NCI-H2107 (cell line): ENCODE measurements around the gene PARP8.

Experiments used
- DNase-seq: peaks from one replicate; lab custom pipeline; 2025; lab: John Stamatoyannopoulos, UW

The PARP8 gene

GRCh38 chr5:50846261-50846660, 179.8 kb downstream of the PARP8 start:
- no peak for DNase-seq

- DNase-seq = no peak
These were observed 183.1 kb downstream of the PARP8 start for GRCh38 chr5:50849554-50849953.

GRCh38 chr5:50853151-50853550, 186.7 kb downstream of the PARP8 start:
- DNase-seq = no peak

- no peak for DNase-seq
These were observed 187.6 kb downstream of the PARP8 start for GRCh38 chr5:50854082-50854481.

- DNase-seq = no peak
These were observed 188.6 kb downstream of the PARP8 start for GRCh38 chr5:50855001-50855400.

- DNase-seq = no peak
These were observed 190.1 kb downstream of the PARP8 start for GRCh38 chr5:50856401-50857119.

- no peak for DNase-seq
These were observed 197.2 kb downstream of the PARP8 start for GRCh38 chr5:50863534-50864170.

GRCh38 chr5:50864466-50864865, 198.0 kb downstream of the PARP8 start:
- no peak for DNase-seq

- no peak for DNase-seq
These were observed 200.0 kb downstream of the PARP8 start for GRCh38 chr5:50866415-50866814.

- DNase-seq = no peak
These were observed 200.7 kb downstream of the PARP8 start for GRCh38 chr5:50867140-50867539.

- DNase-seq = no peak
These were observed 207.3 kb downstream of the PARP8 start for GRCh38 chr5:50873595-50874277.

- DNase-seq = no peak
These were observed 208.0 kb downstream of the PARP8 start for GRCh38 chr5:50874306-50875001.

GRCh38 chr5:50875002-50875344, 208.5 kb downstream of the PARP8 start:
- no peak for DNase-seq

GRCh38 chr5:50878470-50878869, 212.0 kb downstream of the PARP8 start:
- DNase-seq = no peak

GRCh38 chr5:50881407-50881806, 215.0 kb downstream of the PARP8 start:
- DNase-seq = no peak

GRCh38 chr5:50886657-50887345, 220.4 kb downstream of the PARP8 start:
- no peak for DNase-seq

GRCh38 chr5:50887889-50888633, 221.6 kb downstream of the PARP8 start:
- DNase-seq = no peak

GRCh38 chr5:50888751-50889150, 222.3 kb downstream of the PARP8 start:
- no peak for DNase-seq

- DNase-seq = peak; percentile 71
These were observed 223.4 kb downstream of the PARP8 start for GRCh38 chr5:50889790-50890189.
